GM04504 (cell line): ENCODE results near the gene PPP1R1B.

Experiments used
- DNase-seq: peaks from one replicate; pipeline ENCODE4 v3.0.0-alpha.2; 2012; ENCODE audit warnings: low read depth

The PPP1R1B gene

DNA sequence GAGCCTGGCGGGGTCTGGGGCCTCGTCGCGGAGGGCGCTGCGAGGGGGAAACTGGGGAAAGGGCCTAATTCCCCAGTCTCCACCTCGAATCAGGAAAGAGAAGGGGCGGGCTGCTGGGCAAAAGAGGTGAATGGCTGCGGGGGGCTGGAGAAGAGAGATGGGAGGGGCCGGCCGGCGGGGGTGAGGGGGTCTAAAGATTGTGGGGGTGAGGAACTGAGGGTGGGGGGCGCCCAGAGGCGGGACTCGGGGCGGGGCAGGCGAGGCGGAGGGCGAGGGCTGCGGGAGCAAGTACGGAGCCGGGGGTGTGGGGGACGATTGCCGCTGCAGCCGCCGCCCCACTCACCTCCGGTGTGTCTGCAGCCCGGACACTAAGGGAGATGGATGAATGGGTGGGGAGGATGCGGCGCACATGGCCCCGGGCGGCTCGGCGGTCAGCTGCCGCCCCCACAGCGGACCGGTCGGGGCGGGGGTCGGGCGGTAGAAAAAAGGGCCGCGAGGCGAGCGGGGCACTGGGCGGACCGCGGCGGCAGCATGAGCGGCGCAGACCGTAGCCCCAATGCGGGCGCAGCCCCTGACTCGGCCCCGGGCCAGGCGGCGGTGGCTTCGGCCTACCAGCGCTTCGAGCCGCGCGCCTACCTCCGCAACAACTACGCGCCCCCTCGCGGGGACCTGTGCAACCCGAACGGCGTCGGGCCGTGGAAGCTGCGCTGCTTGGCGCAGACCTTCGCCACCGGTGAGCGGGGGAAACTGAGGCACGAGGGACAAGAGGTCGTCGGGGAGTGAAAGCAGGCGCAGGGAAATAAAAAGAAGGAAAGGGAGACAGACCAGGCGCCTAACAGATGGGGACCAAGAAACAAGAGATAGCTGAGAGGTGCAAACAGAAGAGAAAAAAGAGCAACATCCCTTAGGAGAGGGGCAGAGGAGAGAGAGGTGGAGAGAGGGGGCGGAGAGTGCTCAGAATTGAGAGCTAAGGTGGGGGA lies 41.5 kb downstream of the PPP1R1B start, which contains the start of gene PNMT:
TSS of gene PNMT (plus strand) at position 509 of the 980 bp plus-strand sequence. CDS start at position 532, 23 bp downstream.
- DNase-seq, result no peak

DNA sequence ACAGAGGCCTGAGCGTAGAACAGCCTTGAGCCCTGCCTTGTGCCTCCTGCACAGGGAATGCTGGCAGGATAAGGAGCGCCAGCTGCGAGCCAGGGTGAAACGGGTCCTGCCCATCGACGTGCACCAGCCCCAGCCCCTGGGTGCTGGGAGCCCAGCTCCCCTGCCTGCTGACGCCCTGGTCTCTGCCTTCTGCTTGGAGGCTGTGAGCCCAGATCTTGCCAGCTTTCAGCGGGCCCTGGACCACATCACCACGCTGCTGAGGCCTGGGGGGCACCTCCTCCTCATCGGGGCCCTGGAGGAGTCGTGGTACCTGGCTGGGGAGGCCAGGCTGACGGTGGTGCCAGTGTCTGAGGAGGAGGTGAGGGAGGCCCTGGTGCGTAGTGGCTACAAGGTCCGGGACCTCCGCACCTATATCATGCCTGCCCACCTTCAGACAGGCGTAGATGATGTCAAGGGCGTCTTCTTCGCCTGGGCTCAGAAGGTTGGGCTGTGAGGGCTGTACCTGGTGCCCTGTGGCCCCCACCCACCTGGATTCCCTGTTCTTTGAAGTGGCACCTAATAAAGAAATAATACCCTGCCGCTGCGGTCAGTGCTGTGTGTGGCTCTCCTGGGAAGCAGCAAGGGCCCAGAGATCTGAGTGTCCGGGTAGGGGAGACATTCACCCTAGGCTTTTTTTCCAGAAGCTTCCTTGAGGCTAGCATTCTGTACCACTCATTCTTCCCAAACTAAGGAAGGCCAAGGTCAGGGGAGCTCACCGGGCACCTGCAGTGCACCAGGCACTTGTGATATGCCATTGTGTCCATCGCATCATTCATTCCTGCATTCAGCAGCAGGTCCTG lies 43.4 kb downstream of the PPP1R1B start:
- no peak for DNase-seq

DNA sequence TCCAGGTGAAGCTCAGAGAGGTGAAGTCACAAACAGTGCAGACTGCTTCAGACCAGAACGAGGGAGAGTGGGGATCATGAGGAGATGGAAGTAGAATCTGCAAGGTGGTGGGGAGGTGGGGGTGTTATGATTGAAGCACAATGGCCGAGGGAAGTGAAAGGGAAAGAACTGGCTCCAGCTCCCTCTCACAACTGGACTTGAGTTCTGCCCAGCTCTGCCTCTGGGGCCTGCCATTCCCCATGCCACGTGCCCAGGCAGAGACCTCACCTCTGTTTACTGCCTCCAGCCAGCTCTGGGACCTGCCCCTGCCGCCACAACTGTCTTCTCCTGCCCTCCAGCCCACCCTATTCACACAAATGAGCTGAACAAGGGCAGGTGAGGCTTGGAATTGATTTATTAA lies 44.0 kb downstream of the PPP1R1B start:
- no peak for DNase-seq

DNA sequence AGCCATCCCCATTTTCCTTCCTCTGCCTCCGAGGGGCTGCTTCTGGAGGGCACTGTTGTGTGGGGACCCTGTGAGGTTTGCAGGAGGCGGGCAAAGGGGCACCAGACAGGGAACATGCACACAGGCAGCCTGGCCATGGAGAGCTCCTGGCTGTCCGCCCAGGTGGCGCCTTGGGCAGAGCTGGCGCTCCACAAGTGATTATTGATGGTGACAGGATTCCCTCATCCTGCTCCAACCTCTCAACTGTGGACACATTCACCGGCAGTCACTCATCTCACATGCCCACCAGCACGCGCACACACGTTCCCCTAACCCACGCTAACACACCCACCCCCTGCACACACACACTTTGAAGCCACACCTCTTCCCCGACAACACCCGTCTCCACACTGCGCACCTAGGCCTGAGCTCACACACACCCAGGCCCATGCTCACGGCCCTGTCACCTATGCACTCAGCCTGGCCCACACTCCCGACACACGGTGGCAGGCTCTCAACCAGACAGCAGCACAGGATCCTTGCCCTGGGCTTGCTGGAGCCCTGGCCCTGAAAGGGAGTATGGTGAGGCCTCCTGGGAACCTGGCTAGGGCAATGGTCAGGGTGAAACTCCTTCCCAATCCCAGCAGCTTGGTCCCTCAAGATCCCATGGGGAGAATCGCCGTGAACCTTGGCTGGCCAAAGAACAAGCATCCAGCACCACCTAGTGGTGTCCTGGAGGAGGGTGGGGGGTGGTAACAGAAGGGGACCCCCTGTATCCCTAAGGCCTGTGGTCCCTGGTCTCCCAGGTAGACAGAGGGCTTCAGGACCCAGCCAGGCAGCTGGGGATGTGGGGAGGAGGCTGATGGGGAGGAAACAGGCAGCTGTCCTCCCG lies 45.1 kb downstream of the PPP1R1B start:
- DNase-seq, result no peak

DNA sequence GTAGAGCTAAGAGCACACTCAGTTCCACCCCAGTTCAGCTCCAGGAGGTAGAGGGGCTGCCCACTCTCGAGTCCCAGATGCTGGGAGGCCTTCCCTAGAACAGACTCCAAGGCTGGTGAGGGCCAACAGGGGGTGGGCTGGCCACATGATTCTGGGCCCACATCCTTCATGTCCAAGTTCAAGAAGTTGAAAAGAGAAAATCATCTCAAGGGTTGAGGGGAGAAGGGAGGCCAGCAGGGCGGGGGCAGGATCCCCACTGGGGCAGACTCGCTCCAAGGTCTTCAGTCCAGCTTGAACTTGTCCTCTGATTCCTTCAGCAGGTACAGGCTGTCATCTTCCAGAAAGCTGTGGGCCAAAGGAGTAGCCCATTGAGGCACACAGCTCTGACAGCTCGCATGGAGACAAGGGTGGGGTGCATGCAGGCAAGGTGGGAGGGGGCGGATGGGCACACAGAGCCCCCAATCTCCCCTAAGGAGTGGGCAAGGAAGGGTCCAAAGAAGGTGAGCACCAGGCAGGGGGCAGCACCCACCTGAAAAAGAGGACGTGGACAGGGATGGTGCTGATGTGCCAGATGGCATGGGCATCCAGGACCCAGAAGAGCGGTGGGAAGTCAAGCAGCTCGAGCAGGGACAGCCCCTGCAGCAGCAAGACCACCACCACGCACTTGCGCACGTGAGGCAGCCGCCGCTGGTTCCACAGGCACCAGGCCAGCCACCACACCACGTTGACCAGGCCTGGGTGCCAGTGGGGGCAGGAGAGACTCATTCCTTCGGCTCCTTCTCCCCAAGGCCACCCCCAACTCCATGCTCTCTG lies 46.0 kb downstream of the PPP1R1B start:
- DNase-seq, result no peak

DNA sequence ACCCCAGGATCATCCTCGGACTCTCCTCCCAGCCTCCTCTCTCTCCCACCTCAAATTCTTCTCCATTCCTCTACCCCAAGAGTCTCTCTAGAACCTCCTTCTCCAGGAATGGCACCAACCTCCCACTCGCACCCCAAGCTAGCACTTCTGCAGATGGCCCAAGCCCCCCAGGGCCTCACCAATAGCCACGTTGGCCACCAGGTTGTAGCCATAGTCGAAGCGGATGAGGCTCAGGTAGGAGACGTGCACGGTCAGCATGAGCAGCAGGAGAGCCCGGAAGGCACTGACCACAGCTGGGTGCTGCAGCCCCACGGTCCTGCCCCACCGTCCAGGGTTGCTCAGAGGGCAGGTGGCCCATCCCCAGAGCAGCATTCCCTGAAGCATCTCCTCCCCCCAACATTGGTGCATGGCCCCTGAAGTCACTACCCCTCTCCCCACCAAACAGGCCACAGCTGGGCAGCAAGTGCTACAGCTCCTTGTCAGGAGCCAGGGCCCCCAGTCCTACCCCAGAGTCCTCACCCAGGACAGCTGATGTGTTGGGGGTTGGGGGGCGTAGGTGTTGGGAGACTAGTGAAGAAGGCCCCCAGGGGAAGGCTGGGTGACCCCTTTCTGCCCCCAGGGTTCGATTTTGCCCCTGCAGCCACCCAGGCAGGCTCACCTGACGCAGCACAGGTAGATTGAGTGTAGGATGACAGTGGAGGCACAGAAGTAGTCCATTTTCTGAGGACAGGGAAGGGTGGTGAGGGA lies 46.8 kb downstream of the PPP1R1B start:
- DNase-seq, result no peak

DNA sequence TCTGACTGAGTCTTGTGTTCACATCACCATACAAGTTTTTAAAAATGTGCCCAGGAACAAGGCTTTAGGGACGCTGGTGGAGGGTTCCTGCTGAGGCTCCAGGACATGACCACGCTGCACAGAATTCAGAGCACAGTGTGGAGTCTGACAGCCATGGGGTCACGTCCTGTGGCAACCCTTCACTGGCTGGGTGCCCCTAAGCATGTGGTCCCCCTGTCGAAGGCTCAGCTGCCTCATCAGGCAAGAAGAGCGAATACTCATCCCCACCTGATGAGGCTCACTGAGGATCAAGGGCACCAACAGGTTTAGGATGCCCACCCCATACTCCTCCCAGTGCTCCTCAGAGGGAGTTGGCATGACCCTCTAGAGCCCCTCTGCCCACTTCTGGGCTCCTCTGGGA lies 47.4 kb downstream of the PPP1R1B start:
- no peak for DNase-seq

DNA sequence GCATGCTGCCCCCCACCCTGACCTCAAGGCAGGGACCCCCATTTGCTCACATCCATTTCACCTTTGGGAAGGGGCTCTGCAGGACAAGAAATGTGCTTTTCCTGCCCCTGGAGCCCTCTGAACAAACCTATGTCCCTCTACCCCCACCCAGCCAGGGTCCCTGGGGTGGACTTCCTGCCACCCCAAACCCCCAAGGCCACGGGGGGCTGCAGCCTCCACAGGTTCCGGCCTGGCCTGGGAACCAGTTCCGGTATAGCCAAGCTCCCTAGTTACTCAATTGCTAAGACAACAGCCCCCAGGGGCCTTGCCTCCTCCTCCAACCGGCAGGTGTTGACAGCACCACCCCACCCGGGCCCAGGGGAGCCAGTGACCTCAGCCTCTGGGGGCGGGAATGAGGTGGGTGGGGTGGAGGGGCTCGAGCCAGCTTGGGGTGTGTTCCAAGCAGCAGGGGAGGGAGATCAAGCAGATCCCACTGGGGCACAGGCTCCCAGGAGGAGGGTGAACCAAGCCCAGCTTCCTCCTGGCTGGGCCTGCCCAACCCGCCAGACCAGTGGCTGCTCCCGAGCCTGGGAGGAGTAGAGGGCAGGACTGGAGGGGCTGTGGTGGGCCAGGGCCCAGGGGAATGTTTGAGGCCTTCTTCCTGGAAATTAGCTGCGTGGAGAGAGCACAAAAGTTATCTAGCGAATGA lies 48.1 kb downstream of the PPP1R1B start:
- no peak for DNase-seq

DNA sequence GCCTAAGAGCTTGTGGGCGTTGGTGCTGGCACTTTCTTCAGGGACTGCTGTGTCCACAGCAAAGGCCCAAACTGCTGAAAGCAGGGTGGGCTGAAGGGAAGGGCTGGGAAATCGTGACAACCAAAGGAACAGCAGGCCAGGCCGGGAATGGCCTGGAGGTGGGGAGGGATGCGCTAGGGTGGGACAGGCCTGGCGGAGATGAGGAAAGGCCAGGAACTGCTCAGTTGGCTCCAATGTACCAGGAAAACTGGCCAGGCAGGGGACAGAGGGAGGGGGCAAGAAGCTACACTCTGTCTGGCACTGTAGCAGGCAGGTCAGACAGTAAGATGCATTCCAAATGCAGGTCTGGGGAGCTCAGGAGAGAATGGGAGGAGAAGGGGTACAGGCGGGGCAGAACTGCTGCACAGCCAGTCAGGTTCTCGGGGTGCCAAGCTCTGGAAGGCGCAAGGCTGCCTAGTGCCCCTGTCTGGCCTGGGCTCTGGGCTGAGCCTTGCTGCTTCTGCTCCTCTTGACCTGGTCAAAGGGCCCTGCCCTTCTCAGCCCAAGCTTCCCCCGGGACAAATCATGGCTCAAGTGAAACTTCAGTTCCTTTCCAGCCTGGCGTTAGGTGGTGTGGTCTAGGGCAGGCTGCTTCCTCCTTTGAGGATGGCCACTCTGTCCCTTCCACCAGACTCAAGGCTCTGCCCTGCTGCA lies 48.8 kb downstream of the PPP1R1B start:
- DNase-seq, result no peak

DNA sequence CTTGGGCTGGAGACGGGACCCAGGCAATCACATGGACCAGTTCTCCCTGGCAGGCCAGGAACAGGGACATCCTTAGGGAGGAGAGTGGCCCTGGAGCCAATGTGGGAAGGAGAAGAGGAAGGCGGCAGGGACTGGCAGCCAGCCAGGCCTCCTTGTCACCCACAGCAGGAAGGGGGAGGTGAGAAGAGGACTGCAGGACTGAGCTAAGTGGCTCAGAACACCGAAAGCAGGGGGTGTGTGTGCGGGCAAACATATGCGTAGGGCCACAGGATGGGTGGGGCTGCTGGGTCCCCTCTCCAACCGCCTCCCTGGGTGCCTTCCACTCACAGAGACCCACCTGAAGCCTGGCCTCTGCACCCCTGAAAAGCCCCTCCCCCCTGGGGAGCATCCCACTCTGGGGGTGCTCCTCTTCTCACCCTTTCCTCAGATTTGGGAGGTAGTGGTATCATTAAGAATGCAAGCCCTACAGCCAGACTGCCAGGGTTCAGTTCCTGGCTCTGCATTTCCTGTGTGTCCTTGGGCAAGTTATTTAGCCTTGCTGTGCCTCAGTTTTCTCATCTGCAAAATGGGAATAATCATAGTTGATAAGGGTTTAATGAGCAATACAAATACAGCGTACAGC lies 49.6 kb downstream of the PPP1R1B start:
- DNase-seq, result no peak

DNA sequence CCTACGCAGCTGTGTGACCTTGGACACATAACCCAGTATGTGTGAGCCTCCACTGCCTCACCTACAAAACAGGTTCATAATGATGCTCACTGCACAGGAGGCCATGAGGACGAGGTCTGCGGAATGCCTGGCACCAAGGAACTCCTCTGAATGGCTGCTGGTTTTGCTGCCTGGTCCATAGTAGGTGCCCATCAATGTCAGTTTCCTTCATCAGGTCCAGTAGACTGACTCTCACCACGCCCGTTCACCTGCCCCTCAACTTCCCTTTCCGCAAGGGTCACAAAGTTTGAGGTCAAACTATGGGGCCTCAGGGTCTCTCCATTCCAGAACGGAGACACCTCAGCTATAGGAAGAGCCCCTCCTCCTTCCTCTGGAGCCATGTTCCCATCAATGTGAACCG lies 50.3 kb downstream of the PPP1R1B start:
- DNase-seq, result no peak

DNA sequence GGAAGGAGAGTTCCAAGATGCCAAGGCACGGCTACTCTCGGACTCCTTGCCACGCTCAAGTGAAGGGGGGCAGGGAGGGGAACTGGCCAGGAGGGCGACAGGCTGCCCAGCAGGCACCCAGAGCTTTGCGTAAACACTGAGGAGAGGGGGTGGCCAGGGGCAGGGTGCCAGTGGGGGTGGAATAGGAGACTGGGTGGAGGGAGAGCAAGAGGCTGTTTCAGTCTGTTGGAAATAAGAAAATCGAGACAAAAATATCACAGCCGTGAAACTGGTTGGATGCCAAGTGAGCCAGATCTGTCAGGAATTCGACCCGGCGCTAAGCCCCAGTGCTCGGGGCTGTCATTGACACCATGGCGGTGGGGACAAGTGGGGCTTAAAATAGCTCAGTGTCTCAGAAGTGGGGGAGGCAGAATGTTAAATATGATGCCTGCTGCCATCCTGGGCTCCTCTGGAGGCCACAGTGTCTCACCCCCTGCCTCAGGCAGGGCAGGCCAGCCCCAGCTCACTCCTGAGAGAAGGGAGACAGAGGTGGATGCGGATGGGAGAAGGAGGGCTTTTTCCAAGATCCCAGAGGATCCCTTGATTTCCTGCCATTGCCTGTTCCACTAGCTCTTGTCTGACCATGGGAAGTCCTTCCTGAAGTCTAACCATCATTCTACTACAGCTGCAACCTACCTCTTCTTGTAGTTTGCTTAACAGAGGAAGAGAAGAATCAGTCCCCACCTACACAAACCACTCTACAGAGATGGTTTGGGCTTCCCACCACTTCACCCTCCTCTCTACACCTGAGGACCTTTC lies 51.0 kb downstream of the PPP1R1B start:
- DNase-seq, result no peak

DNA sequence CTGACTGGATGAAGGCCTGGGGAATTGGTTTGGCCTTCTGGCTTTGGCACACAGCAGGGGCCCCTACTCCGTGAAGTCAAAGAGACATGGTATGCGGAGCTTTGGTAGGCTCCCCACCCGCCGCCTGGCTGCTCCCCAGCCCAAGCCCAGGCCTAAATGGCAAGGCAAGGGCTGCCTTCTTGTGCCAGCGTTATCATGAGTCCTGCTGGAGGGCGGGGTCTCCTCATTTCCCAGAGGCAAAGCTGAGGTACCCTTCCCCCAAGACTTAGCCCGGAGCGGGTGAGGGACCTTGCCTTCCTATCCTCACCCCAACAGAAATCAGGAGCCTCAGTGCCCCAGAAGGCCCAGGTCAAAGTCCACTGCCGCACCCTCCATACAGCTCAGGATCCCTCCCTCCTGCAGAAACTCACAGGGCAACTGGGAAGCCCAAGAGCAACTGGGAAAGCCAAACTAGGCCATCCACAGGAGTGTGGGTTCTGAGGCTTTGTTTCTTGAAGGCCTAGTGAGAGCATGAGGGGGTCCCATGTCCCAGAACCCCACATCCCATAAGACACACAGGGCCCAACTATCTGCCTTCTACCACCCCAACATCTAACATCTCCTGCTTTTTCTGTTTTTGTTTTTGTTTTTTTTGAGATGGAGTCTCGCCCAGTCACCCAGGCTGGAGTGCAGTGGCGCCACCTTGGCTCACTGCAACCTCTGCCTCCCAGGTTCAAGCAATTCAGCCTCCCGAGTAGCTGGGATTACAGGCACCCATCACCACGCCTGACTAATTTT lies 51.8 kb downstream of the PPP1R1B start:
- DNase-seq, result no peak

DNA sequence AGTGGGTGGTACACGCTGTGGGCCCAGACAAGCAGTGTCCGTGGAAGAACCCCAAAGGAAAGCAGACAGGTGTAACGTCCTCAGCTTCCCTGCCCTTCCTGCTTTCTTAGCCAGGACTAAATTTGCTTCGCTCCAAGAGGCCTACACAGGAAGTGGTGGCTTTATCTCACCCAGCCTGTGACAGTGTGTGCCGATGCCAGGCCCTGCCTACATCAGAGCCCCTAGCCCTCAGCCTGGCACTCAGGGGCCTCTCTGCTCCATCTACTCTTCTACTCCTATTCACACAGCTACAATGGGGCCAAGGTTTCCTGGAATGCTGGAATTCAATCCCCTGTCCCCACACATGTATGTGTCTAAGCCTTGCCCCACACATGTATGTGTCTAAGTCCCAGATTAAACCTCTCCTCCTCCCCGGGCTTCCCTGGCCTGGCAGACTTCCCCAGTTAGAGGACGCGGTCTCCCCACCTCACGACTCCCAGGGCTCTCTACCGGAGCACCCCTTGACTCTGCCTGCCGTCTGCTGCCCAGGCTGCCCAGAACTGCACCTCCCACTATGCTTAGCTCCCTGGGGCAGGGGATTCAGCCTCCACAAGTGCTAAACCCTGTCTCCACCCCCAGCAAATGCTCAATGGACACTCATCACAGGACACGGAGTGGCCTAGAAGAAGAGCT lies 52.9 kb downstream of the PPP1R1B start:
- no peak for DNase-seq

DNA sequence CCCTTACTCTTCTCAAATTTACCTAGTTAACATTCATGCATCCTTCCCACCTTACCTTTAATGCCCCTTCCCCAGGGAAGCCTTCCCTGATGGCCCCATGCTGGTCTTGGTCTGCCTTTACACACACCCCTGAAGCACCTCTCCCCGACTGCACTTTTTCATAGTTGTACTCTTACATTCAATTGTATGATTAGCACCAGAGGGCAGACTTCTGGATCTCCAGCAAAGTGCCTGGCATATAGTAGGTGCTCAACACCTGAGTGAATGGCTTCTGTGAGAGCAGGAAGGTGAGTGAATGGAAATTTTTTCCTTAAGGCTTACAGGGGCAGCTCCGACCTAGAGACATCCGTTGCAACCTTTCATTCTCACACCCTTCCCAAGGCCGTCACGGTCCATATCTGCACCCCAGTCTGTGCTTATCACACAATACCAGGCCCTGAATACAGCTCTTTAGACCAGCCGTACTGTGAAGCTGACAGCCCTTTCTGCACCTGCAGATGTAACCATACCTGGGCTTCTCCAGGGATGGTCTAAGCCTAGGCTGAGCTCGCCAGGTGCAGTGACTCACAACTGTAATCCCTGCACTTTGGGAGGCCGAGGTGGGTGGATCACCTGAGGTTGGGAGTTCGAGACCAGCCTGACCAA lies 56.7 kb downstream of the PPP1R1B start:
- no peak for DNase-seq
